ENCODE results near the gene PTPRO.

DNA sequence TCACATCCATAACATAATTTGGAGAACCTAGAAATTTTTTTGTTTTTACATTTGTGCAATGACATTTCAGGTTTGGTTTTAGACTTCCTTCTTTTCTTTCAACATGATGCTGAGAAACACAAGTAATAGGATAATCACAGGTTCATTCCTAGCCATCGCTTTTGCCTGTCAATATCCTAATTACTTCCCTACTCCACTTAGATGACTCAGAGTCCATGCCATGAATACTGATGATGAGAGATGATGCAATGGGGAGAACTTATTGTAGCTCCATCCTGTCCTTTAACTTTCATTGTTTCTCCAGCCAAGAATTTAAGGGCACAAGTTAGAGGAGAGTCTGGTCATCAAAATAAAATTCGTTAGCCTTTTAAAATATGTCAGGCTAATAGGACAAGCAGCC lies 101.3 kb downstream of the PTPRO start:
- TF ChIP-seq, protein P1, sequence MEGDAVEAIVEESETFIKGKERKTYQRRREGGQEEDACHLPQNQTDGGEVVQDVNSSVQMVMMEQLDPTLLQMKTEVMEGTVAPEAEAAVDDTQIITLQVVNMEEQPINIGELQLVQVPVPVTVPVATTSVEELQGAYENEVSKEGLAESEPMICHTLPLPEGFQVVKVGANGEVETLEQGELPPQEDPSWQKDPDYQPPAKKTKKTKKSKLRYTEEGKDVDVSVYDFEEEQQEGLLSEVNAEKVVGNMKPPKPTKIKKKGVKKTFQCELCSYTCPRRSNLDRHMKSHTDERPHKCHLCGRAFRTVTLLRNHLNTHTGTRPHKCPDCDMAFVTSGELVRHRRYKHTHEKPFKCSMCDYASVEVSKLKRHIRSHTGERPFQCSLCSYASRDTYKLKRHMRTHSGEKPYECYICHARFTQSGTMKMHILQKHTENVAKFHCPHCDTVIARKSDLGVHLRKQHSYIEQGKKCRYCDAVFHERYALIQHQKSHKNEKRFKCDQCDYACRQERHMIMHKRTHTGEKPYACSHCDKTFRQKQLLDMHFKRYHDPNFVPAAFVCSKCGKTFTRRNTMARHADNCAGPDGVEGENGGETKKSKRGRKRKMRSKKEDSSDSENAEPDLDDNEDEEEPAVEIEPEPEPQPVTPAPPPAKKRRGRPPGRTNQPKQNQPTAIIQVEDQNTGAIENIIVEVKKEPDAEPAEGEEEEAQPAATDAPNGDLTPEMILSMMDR (IDR thresholded peaks at IDR 0.05), result no peak
- no peak for TF ChIP-seq POLR2A (IDR thresholded peaks at IDR 0.05)

Data from Peyer's patch (tissue), 4 donors.